Heart right ventricle (tissue), 16 donors: ENCODE results near the gene GALNT7. TPM values are rescaled to one million over a fixed set of nuclear protein-coding genes. Genes with fewer than 3 reads are reported as not detected.
A peak's percentile ranks its signal among the peaks of the same experiment; 100 is the strongest.

Source experiments
- ATAC-seq, 8 donors: fragments of 200-7000 bp; cut with Tn5 transposase; one replicate each; pipeline ENCODE4 v1.9.1; 2020; ENCODE audit warnings: mild to moderate bottlenecking in 8 of 8, moderate library complexity in 8 of 8, moderate number of reproducible peaks in 1 of 8
- DNase-seq, 2 donors: peaks; one replicate each; pipeline ENCODE4 v3.0.0-alpha.2; 2020
- H3K27ac ChIP-seq, 10 donors: fragments of 200-600 bp; sonication (generic) in 2 of 10; one replicate each; pipeline versions ENCODE4 v1.5.0 to v1.8.0; 2020 to 2022; ENCODE audit warnings: mild to moderate bottlenecking in 3 of 10
- H3K27me3 ChIP-seq, 7 donors: fragments of 200-600 bp; one replicate each; pipeline ENCODE4 v1.8.0; 2021 to 2022; ENCODE audit warnings: mild to moderate bottlenecking in 2 of 7
- H3K36me3 ChIP-seq, 9 donors: fragments of 200-600 bp; sonication (generic) in 1 of 9; one replicate each; pipeline versions ENCODE4 v1.5.0 to v1.8.0; 2020 to 2022; ENCODE audit warnings: mild to moderate bottlenecking in 2 of 9
- H3K4me1 ChIP-seq, 9 donors: fragments of 200-600 bp; sonication (generic) in 1 of 9; one replicate each; pipeline versions ENCODE4 v1.5.0 to v1.8.0; 2020 to 2022; ENCODE audit warnings: mild to moderate bottlenecking in 4 of 9
- H3K4me3 ChIP-seq, 10 donors: fragments of 200-600 bp; sonication (generic) in 2 of 10; one replicate each; pipeline versions ENCODE4 v1.5.0 to v1.8.0; 2020 to 2022; ENCODE audit warnings: mild to moderate bottlenecking in 7 of 10, moderate library complexity in 2 of 10
- H3K9me3 ChIP-seq, 11 donors: fragments of 200-600 bp in 10 of 11; sonication (generic) in 2 of 11; one replicate each; pipeline versions ENCODE4 v1.5.0 to v1.8.0; 2013 to 2022; ENCODE audit warnings: mild to moderate bottlenecking in 2 of 11, control low read depth in 1 of 11, moderate library complexity in 1 of 11
- WGBS, 2 donors: extraction: QIAGEN DNeasy Blood & Tissue Kit; methylation state at CpG; one replicate each; pipeline ENCODE4 v1.1.7; 2013; ENCODE audit warnings: inconsistent platforms in 1 of 2; 5-methylcytosine and 5-hydroxymethylcytosine counted together
- intact Hi-C, 10 donors: fragments of 100-400 bp; cut with DNase I; formaldehyde crosslinking; loops; one replicate each; pipeline versions ENCODE4 v1.11.1 to v1.14.2; 2022
- polyA plus RNA-seq, 2 donors: library from polyadenylated mRNA; stranded (reverse); fragments of 200-250 nt; gene quantifications; one replicate each; pipeline ENCODE4 v1.2.3, GENCODE V29; 2013
- total RNA-seq, 10 donors: library from RNA; stranded (reverse); fragmentation: NEBNext Ultra II Directional in 3 of 10; extraction: Animal tissue kit (Norgen Biotek cat#: 25700) in 3 of 10; gene quantifications; one replicate each; pipeline versions ENCODE4 v1.2.1 to v1.2.4, GENCODE V29; 2021 to 2023
- TF ChIP-seq, protein P1 (sequence below), 9 donors: fragments of 200-600 bp; sonication (generic) in 2 of 9; IDR thresholded peaks; one replicate each; pipeline versions ENCODE4 v1.5.0 to v1.8.0; 2021 to 2022; ENCODE audit warnings: antibody characterized with exemption in 9 of 9, mild to moderate bottlenecking in 5 of 9, moderate library complexity in 1 of 9
- donor health status: Arrhythmogenic right ventricular cardiomyopathy.
- donor health status: ischemic (EF 13 %, LVEDD 7.1; RV severe dilation, severe dysfunction).
- donor health status: healthy with polysubstance abuse.
- donor health status: DM: no; HTN: yes; CAD: no.
- donor health status: DM: no; HTN: no; CAD: no.
- donor health status: ischemic (EF 25% LVEDD 6.9; RV normal size, moderate dysfunction).
- donor health status: ischemic (EF 25% LVEDD 5.7; RV mildly dilated, moderate dysfunction).
- donor health status: healthy.
- donor health status: DM: yes; HTN: yes; CAD: no.
- donor health status: Ischemic cardiomyopathy.
- donor health status: ischemic (EF 35%, LVEDD 5.7; RV mildly dilated, moderate dysfunction).
- donor health status: nonischemic (EF 11% LVEDD 7.7; RV severe dilation, severe dysfunction).
- donor health status: DM: yes; HTN: yes; CAD: no.
- donor health status: PGD.
- donor health status: ischemic (EF 29% LVEDD 5.4; RV normal size, mild dysfunction).
- donor health status: nonischemic (EF 23%, LVEDD 6.1; RV moderate dilation, normal function).

Gene GALNT7
- total and polyA plus RNA-seq, 12 donors, result 2.2 to 8.8 (median 5.3) TPM

DNA sequence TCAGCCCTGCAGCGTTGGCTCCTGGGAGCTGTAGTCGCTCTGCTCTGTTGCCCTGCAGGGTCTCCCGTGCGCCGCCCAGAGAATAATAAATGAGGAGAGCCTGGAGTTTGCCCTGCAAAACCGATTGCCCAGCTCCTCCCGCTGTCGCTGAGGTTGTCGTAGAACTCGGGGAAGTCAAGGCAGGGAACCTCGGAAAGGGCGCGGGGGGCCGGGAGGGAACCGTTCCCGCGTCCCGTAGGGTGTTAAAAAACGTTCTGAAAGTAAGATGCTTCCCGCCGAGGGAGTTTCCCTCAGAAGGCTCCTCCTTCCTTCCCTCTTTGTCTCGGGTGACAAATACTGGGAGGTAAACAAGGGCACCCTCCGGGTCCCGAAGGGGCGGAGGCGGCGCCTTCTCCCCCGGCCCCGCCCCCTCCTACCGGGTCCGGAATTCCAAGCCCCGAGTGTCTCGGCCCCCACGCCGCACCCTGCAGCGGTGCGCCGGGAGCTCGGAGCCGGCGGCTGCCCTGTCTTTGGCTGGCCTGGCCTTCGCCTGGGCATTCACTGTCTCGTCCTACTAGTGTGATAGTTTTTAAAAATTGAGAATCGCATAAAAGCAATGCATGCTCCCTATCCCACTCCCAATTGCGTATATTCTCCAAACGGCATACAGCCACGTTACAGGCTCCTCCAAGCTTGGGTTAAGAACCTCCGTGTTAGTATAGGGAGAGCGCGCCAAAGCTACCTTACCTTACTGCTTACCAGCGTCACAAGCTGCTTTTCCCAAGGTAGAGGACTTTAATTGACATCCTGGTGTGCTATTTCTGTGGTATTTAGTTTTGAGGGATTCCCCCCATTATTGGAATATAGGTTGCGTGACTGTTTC is 166.5 kb downstream of the GALNT7 start:
- intact Hi-C loops, result loop anchor here in 8 of 10 donors (1.0 to 5.0 kb wide), 5 partner anchors 34 to 38 kb away; partner anchors contain the start of gene SAP30 (in 5 of the 8)
- DNase-seq (peak; percentile 68), ATAC-seq (peak; percentile 23 to 72 (median 64))

DNA sequence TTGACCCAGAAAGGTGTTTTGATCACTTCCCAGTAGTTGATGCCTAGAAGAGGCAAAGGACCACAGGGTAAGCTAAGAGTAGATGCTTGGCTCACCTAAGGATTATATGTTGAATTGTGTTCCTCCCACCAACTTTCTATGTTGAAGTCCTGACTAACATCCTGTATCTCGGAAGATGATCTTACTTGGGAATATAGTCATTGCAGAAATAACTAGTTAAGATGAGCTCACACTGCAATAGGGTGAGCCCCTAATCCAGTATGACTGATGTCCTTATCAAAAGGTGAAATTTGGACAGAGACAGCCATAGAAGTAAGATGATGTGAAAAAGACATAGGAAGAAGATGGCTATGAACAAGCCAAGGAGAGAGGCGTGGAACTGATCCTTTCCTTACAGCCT is 168.9 kb downstream of the GALNT7 start:
- H3K9me3 ChIP-seq, result no peaks in the 10 kb centered on the region
- DNase-seq (no peak), ATAC-seq (no peak)
- H3K27me3 ChIP-seq, result no peaks in the 10 kb centered on the region
- H3K27ac ChIP-seq, result no peak overlapping the region
- TF ChIP-seq, protein P1, sequence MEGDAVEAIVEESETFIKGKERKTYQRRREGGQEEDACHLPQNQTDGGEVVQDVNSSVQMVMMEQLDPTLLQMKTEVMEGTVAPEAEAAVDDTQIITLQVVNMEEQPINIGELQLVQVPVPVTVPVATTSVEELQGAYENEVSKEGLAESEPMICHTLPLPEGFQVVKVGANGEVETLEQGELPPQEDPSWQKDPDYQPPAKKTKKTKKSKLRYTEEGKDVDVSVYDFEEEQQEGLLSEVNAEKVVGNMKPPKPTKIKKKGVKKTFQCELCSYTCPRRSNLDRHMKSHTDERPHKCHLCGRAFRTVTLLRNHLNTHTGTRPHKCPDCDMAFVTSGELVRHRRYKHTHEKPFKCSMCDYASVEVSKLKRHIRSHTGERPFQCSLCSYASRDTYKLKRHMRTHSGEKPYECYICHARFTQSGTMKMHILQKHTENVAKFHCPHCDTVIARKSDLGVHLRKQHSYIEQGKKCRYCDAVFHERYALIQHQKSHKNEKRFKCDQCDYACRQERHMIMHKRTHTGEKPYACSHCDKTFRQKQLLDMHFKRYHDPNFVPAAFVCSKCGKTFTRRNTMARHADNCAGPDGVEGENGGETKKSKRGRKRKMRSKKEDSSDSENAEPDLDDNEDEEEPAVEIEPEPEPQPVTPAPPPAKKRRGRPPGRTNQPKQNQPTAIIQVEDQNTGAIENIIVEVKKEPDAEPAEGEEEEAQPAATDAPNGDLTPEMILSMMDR (IDR thresholded peaks at IDR 0.05), result no peak
- H3K4me1 ChIP-seq, result peaks cover 7 to 24% (median 15%) of the 10 kb centered on the region in 9 donors
- intact Hi-C loops, result loop anchor here in 1 of 10 donors (2.0 kb wide), 1 partner anchor 29 kb away; no protein-coding TSS in a partner anchor
- 97 to 98% methylated on average over 2 of the region's 2 CpGs for WGBS, 2 donors
- no peak overlapping the region for H3K4me3 ChIP-seq
- H3K36me3 ChIP-seq, result peaks cover 0 to 5% (median 0%) of the 10 kb centered on the region in 9 donors

More for the DNA sequence above, 166.5 kb downstream of the GALNT7 start:
- Histone ChIP-seq H3K27me3 (no peaks in the 10 kb centered on the region), H3K27ac (peak overlapping the region; percentile 41 to 100 (median 87)), H3K4me1 (peaks cover 12 to 38% (median 26%) of the 10 kb centered on the region in 9 donors), H3K9me3 (no peaks in the 10 kb centered on the region), H3K36me3 (peaks cover 0 to 29% (median 10%) of the 10 kb centered on the region in 9 donors), H3K4me3 (peak overlapping the region; percentile 69 to 100 (median 92))
- TF ChIP-seq, protein P1 (IDR thresholded peaks at IDR 0.05), result no peak
- 1 to 2% methylated on average over 52 of the region's 52 CpGs for WGBS, 2 donors

DNA sequence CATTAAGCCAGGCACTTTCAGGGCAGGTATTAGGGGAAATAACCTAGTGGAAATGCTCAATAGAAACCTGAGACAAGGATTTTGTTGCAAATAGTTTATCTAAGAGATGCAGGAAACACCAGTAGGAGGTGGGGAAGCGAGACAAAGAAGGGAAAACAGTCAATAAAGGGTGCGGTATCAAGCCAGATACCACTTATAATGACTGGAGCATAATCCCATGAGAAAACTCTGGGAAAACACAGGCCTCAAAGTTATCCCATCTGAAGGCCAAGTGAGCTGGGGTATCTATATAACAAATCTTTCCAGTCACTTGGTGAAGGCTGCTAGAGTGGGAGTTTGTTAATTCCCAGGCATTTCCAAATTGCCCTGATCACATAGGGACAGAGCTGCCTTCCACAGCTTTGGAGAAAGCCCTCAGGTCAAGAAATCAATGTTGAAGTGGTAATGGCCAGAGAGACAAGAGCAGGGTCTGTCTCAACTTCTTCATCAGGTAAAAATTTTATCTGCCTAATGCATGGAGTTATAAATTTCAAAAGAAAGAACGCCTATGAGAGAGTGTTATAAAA is 175.3 kb downstream of the GALNT7 start:
- no peak for DNase-seq
- peaks cover 0 to 21% (median 0%) of the 10 kb centered on the region in 9 donors for H3K4me1 ChIP-seq
- H3K27ac ChIP-seq, result peak overlapping the region in 6 of 10 donors; percentile 2 to 60 (median 20)
- no peak overlapping the region for H3K4me3 ChIP-seq
- no peaks in the 10 kb centered on the region for H3K36me3 ChIP-seq
- peak in 3 of 8 donors; percentile 39 to 52 (median 42) for ATAC-seq
- TF ChIP-seq, protein P1 (IDR thresholded peaks at IDR 0.05), result no peak
- intact Hi-C loops, result no loop called here
- no peaks in the 10 kb centered on the region for H3K27me3 ChIP-seq
- 66 to 71% methylated on average over 3 of the region's 3 CpGs for whole genome bisulfite sequencing, 2 donors
- H3K9me3 ChIP-seq, result no peaks in the 10 kb centered on the region

DNA sequence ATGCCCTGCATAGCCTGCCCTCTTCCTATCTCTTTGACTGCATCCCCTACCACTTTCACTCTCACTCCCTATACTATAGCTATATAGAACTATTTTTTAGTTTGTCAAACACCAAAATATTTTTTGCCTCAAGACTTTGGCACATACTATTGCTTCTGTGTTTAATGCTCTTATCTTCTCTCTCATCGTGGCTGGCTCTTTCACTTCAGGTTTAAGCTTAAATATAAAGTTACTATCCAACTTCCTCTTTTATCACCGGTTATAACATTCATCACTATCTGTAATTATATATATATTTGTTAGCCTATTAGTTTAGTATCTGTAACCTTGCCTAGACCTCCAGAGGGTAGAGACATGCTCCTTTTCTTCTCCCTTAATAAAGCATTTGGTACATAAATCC is 177.0 kb downstream of the GALNT7 start:
- intact Hi-C loops, result no loop called here
- Histone ChIP-seq H3K36me3 (no peaks in the 10 kb centered on the region), H3K9me3 (no peaks in the 10 kb centered on the region), H3K4me1 (peaks cover 0 to 20% (median 0%) of the 10 kb centered on the region in 9 donors), H3K27me3 (no peaks in the 10 kb centered on the region), H3K4me3 (no peak overlapping the region), H3K27ac (no peak overlapping the region)
- TF ChIP-seq, protein P1 (IDR thresholded peaks at IDR 0.05), result no peak
- ATAC-seq (no peak), DNase-seq (no peak)
- 56 to 64% methylated on average over 2 of the region's 2 CpGs for WGBS, 2 donors
